GM19023 (cell line): ENCODE measurements around the gene KRT4.
"Not testable (repeated sequence)": the region's sequence is repeated elsewhere in the genome, so short reads cannot be mapped to it uniquely, and the experiment has no call there.

ENCODE experiments used
- ATAC-seq: cut with Tn5 transposase; IDR thresholded peaks from one replicate; pipeline ENCODE4 v1.9.1; 2021; ENCODE audit warnings: mild to moderate bottlenecking, moderate library complexity; ENCODE audit not compliant: unreplicated experiment

KRT4 gene

GRCh38 chr12:52776435-52776834, 37.5 kb downstream of the KRT4 start:
- ATAC-seq, result no peak

- ATAC-seq, result no peak
Observed at GRCh38 chr12:52774629-52775250, 39.2 kb downstream of the KRT4 start.

GRCh38 chr12:52772772-52773171, 41.1 kb downstream of the KRT4 start:
- no peak for ATAC-seq

GRCh38 chr12:52772188-52772587, 41.7 kb downstream of the KRT4 start:
- no peak for ATAC-seq

GRCh38 chr12:52771505-52771904, 42.4 kb downstream of the KRT4 start:
- ATAC-seq, result no peak

- ATAC-seq, result no peak
Observed at GRCh38 chr12:52771088-52771487, 42.8 kb downstream of the KRT4 start.

- no peak for ATAC-seq
Observed at GRCh38 chr12:52769946-52770345, 44.0 kb downstream of the KRT4 start.

- ATAC-seq, result no peak
Observed at GRCh38 chr12:52769354-52769753, 44.6 kb downstream of the KRT4 start.

- no peak for ATAC-seq
Observed at GRCh38 chr12:52768479-52769200, 45.3 kb downstream of the KRT4 start.

GRCh38 chr12:52767427-52767826, 46.5 kb downstream of the KRT4 start:
- ATAC-seq, result no peak

- no peak for ATAC-seq
Observed at GRCh38 chr12:52767020-52767379, 46.9 kb downstream of the KRT4 start.

- ATAC-seq, result no peak
Observed at GRCh38 chr12:52766351-52767019, 47.4 kb downstream of the KRT4 start.

- no peak for ATAC-seq
Observed at GRCh38 chr12:52765702-52766101, 48.2 kb downstream of the KRT4 start.

- ATAC-seq, result no peak
Observed at GRCh38 chr12:52763991-52764390, 49.9 kb downstream of the KRT4 start.

- ATAC-seq, result no peak
Observed at GRCh38 chr12:52763036-52763659, 50.8 kb downstream of the KRT4 start.

GRCh38 chr12:52761802-52762201, 52.1 kb downstream of the KRT4 start:
- ATAC-seq, result no peak

GRCh38 chr12:52761218-52761617, 52.7 kb downstream of the KRT4 start:
- not testable (repeated sequence) for ATAC-seq

- ATAC-seq, result no peak
Observed at GRCh38 chr12:52760623-52761022, 53.3 kb downstream of the KRT4 start.

- ATAC-seq, result no peak
Observed at GRCh38 chr12:52759695-52760094, 54.2 kb downstream of the KRT4 start.

- ATAC-seq, result no peak
Observed at GRCh38 chr12:52759218-52759617, 54.7 kb downstream of the KRT4 start.

GRCh38 chr12:52757449-52758176, 56.3 kb downstream of the KRT4 start:
- no peak for ATAC-seq
